ENCODE results near the gene ELOVL7.
"Not testable (repeated sequence)": the region's sequence is repeated elsewhere in the genome, so short reads cannot be mapped to it uniquely, and the experiment has no call there.

Gene ELOVL7

GRCh38 chr5:60829490-60830266 is 14.4 kb downstream of the ELOVL7 start:
- Histone ChIP-seq H3K4me3 (ENCODE audit: low read length) (no peak overlapping the region), H3K9me3 (ENCODE audit: insufficient read depth, low read depth, low read length) (no peaks in the 10 kb centered on the region), H3K36me3 (ENCODE audit: insufficient read depth, low read depth, low read length) (no peaks in the 10 kb centered on the region), H3K27ac (ENCODE audit: low read length) (no peak overlapping the region), H3K4me1 (ENCODE audit: insufficient read depth, low read length) (no peaks in the 10 kb centered on the region; the same call in 1 of the 2 replicates), H3K9ac (ENCODE audit: low read depth, low read length) (no peak overlapping the region), H3K27me3 (ENCODE audit: insufficient read depth, low read length) (no peaks in the 10 kb centered on the region)

GRCh38 chr5:60827201-60827600 is 16.9 kb downstream of the ELOVL7 start:
- no peak overlapping the region for H3K9ac ChIP-seq (ENCODE audit: low read depth, low read length)
- no peaks in the 10 kb centered on the region for H3K27me3 ChIP-seq (ENCODE audit: insufficient read depth, low read length)
- H3K4me3 ChIP-seq (ENCODE audit: low read length) = no peak overlapping the region
- no peaks in the 10 kb centered on the region for H3K9me3 ChIP-seq (ENCODE audit: insufficient read depth, low read depth, low read length)
- H3K36me3 ChIP-seq (ENCODE audit: insufficient read depth, low read depth, low read length) = no peaks in the 10 kb centered on the region
- H3K4me1 ChIP-seq (ENCODE audit: insufficient read depth, low read length) = no peaks in the 10 kb centered on the region; the same call in 1 of the 2 replicates
- H3K27ac ChIP-seq (ENCODE audit: low read length) = no peak overlapping the region

DNA sequence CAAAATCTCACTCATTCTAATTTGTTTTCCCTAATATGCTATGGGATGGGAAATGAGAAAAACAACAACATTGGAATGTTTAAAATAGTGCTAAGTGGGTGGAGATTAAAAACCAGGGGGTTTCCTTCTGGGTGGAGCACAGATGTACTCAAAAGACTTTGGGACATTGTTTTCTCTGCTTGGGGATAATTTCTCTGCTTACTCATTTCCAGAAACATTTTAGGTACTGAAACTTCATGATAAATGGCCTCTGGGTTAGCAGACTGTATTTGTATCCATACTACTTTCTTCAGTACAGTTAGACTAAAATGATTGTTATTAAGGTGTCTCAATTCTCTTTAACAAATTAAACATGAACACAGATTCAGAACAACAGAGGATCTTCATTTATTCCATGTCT is 17.4 kb downstream of the ELOVL7 start:
- no peaks in the 10 kb centered on the region; the same call in 1 of the 2 replicates for H3K4me1 ChIP-seq (ENCODE audit: insufficient read depth, low read length)
- H3K9me3 ChIP-seq (ENCODE audit: insufficient read depth, low read depth, low read length) = no peaks in the 10 kb centered on the region
- no peak overlapping the region for H3K9ac ChIP-seq (ENCODE audit: low read depth, low read length)
- H3K4me3 ChIP-seq (ENCODE audit: low read length) = no peak overlapping the region
- H3K36me3 ChIP-seq (ENCODE audit: insufficient read depth, low read depth, low read length) = no peaks in the 10 kb centered on the region
- H3K27me3 ChIP-seq (ENCODE audit: insufficient read depth, low read length) = no peaks in the 10 kb centered on the region
- no peak overlapping the region for H3K27ac ChIP-seq (ENCODE audit: low read length)

DNA sequence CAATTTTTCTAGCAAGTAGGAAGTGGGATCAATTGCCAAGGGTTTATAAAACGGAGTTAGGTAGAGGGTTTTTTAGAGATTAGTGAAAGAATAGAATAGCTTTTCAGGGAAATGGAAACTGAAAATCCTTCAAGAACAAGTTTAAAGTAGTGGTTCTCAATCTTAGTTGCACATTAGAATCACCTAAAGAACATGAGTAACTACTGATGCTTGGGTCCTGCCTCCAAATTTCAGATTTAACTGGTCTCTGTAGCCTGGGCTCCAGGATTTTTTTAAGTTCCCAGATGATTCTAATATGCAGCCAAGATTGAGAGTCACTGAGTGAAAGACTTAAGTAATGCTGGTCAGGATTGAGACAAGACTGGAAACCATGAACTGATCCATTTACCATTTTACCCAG is 20.5 kb downstream of the ELOVL7 start:
- Histone ChIP-seq H3K27ac (ENCODE audit: low read length) (no peak overlapping the region), H3K9ac (ENCODE audit: low read depth, low read length) (no peak overlapping the region), H3K4me3 (ENCODE audit: low read length) (no peak overlapping the region), H3K4me1 (ENCODE audit: insufficient read depth, low read length) (no peaks in the 10 kb centered on the region; the same call in 1 of the 2 replicates), H3K27me3 (ENCODE audit: insufficient read depth, low read length) (no peaks in the 10 kb centered on the region), H3K9me3 (ENCODE audit: insufficient read depth, low read depth, low read length) (no peaks in the 10 kb centered on the region), H3K36me3 (ENCODE audit: insufficient read depth, low read depth, low read length) (no peaks in the 10 kb centered on the region)

- no peaks in the 10 kb centered on the region for H3K36me3 ChIP-seq (ENCODE audit: insufficient read depth, low read depth, low read length)
- no peaks in the 10 kb centered on the region for H3K27me3 ChIP-seq (ENCODE audit: insufficient read depth, low read length)
- H3K4me3 ChIP-seq (ENCODE audit: low read length) = no peak overlapping the region
- no peaks in the 10 kb centered on the region for H3K9me3 ChIP-seq (ENCODE audit: insufficient read depth, low read depth, low read length)
- no peaks in the 10 kb centered on the region for H3K4me1 ChIP-seq (ENCODE audit: insufficient read depth, low read length)
- H3K9ac ChIP-seq (ENCODE audit: low read depth, low read length) = no peak overlapping the region
- H3K27ac ChIP-seq (ENCODE audit: low read length) = no peak overlapping the region
Observed at GRCh38 chr5:60822285-60822556, 21.8 kb downstream of the ELOVL7 start.

DNA sequence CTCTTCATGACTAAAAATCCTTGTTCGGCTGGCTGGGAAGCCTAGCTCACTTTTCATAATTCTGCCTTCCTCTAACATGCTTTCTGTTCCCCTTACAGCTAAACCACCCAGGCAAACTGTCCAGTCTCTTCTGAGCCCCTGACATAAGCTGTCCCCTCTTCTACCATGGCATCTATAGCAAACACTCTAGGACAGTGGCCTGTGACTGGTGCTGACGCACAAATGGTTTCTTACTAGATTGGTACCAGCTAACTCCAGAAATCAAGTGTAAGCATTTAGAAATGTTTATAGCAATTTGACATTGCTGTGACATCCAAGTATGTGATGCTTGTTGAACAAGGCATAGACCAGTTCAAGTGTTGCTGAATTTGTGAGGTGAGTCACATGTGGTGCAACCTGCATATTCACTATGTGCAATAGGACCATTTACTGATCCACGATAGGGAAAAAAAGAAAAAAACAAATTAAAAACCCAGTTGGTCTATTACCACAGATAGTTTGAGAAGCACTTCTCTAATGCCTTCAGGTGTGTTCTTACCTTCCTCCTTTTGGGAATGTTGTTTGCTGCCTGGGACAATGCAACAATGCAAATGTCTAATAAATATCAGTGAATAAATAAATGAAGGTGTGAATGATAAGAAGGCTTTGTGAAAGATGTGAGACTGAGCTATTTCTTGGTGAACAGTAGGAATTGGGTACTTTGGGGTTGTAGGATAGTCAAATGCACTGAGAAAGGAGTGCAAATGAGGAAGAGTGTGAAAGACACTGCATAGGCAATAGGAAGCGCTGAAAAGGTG is 22.4 kb downstream of the ELOVL7 start:
- Histone ChIP-seq H3K4me1 (ENCODE audit: insufficient read depth, low read length) (no peaks in the 10 kb centered on the region), H3K36me3 (ENCODE audit: insufficient read depth, low read depth, low read length) (no peaks in the 10 kb centered on the region), H3K27ac (ENCODE audit: low read length) (no peak overlapping the region), H3K9me3 (ENCODE audit: insufficient read depth, low read depth, low read length) (no peaks in the 10 kb centered on the region), H3K4me3 (ENCODE audit: low read length) (no peak overlapping the region), H3K9ac (ENCODE audit: low read depth, low read length) (no peak overlapping the region), H3K27me3 (ENCODE audit: insufficient read depth, low read length) (no peaks in the 10 kb centered on the region)

DNA sequence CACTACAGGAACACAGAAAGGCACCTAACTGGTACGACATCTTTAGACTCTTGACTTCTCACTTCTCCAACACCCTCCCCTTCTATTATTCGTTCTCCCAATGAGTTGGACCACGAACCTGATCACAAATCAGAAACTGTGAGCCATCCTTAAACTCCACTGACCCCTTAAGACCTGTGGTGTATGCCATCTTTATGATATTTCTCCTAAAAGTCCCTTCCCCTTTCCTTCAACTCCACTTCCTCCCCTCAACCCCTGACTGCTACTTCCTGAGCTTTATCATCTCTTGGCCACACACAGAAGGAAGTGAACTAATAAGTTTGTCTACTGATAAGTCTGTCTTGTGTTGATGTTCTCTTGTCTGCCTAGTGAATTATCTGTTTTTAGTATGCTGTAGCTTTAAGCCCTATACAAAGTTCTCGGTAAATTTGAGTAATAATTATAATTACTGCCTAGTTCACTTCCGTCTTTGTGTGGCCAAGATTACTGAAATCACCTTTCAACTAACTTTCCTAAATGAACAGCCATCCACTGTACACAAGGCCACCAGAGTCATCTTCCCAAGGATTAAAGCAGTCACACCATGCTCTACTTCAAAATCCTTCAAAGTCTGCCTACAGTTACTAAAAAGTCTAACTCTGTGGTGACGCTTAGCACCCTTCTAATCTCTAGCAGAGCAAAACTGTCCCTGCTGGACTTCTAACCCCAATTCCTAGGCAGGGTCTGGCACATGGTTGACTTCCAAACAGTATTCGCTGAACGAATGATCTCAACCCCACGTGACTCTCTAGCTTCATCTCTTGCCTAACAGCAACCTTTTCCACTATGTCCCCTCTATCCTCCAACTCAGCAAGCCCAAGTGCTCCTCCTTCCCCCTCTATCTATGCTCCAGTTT is 23.2 kb downstream of the ELOVL7 start:
- Histone ChIP-seq H3K9ac (ENCODE audit: low read depth, low read length) (no peak overlapping the region), H3K36me3 (ENCODE audit: insufficient read depth, low read depth, low read length) (no peaks in the 10 kb centered on the region), H3K27ac (ENCODE audit: low read length) (no peak overlapping the region), H3K4me1 (ENCODE audit: insufficient read depth, low read length) (no peaks in the 10 kb centered on the region), H3K27me3 (ENCODE audit: insufficient read depth, low read length) (no peaks in the 10 kb centered on the region), H3K9me3 (ENCODE audit: insufficient read depth, low read depth, low read length) (no peaks in the 10 kb centered on the region), H3K4me3 (ENCODE audit: low read length) (no peak overlapping the region)

GRCh38 chr5:60816138-60816537 is 27.9 kb downstream of the ELOVL7 start:
- H3K9ac ChIP-seq (ENCODE audit: low read depth, low read length); H3K27ac ChIP-seq (ENCODE audit: low read length): not testable (repeated sequence)

GRCh38 chr5:60814498-60814897 is 29.6 kb downstream of the ELOVL7 start:
- Histone ChIP-seq H3K9me3 (ENCODE audit: insufficient read depth, low read depth, low read length) (no peaks in the 10 kb centered on the region), H3K27ac (ENCODE audit: low read length) (no peak overlapping the region), H3K36me3 (ENCODE audit: insufficient read depth, low read depth, low read length) (no peaks in the 10 kb centered on the region), H3K4me1 (ENCODE audit: insufficient read depth, low read length) (no peaks in the 10 kb centered on the region; the same call in 1 of the 2 replicates), H3K9ac (ENCODE audit: low read depth, low read length) (no peak overlapping the region), H3K4me3 (ENCODE audit: low read length) (no peak overlapping the region), H3K27me3 (ENCODE audit: insufficient read depth, low read length) (no peaks in the 10 kb centered on the region)

More at GRCh38 chr5:60816138-60816537, 27.9 kb downstream of the ELOVL7 start:
- H3K27me3 ChIP-seq (ENCODE audit: insufficient read depth, low read length); H3K4me3 ChIP-seq (ENCODE audit: low read length); H3K36me3 ChIP-seq (ENCODE audit: insufficient read depth, low read depth, low read length); H3K9me3 ChIP-seq (ENCODE audit: insufficient read depth, low read depth, low read length); H3K4me1 ChIP-seq (ENCODE audit: insufficient read depth, low read length): not testable (repeated sequence)

- H3K27ac ChIP-seq (ENCODE audit: low read length) = no peak overlapping the region
Observed at GRCh38 chr5:60812426-60812825, 31.6 kb downstream of the ELOVL7 start.

DNA sequence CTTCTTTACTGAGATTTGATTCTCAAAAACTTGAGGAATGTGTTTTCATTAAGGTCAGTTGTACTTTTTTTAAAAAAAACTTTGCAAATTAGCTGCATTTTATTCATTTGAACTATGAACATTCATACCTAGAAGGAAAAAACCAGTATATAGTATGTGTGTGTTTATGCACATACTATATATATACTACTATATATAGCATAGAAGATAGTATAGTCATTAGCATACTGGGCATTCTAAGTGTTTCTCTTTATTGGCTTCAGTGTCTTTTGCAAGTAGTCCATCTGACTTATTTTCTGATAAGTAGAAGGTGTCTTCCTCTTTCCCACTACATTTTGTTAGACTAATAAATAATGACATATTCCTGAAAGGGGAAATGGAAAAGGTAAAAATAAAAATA is 33.0 kb downstream of the ELOVL7 start:
- H3K27ac ChIP-seq (ENCODE audit: low read length) = no peak overlapping the region
- no peak overlapping the region for H3K4me3 ChIP-seq (ENCODE audit: low read length)

More at GRCh38 chr5:60812426-60812825, 31.6 kb downstream of the ELOVL7 start:
- H3K4me3 ChIP-seq (ENCODE audit: low read length) = no peak overlapping the region
- no peak overlapping the region for H3K9ac ChIP-seq (ENCODE audit: low read depth, low read length)
- H3K36me3 ChIP-seq (ENCODE audit: insufficient read depth, low read depth, low read length) = no peaks in the 10 kb centered on the region
- H3K9me3 ChIP-seq (ENCODE audit: insufficient read depth, low read depth, low read length) = no peaks in the 10 kb centered on the region
- H3K27me3 ChIP-seq (ENCODE audit: insufficient read depth, low read length) = no peaks in the 10 kb centered on the region
- no peaks in the 10 kb centered on the region; the same call in 1 of the 2 replicates for H3K4me1 ChIP-seq (ENCODE audit: insufficient read depth, low read length)

More for the DNA sequence above, 33.0 kb downstream of the ELOVL7 start:
- Histone ChIP-seq H3K4me1 (ENCODE audit: insufficient read depth, low read length) (peaks cover 11% of the 10 kb centered on the region), H3K36me3 (ENCODE audit: insufficient read depth, low read depth, low read length) (no peaks in the 10 kb centered on the region), H3K27me3 (ENCODE audit: insufficient read depth, low read length) (no peaks in the 10 kb centered on the region), H3K9me3 (ENCODE audit: insufficient read depth, low read depth, low read length) (no peaks in the 10 kb centered on the region), H3K9ac (ENCODE audit: low read depth, low read length) (no peak overlapping the region)
